NT2/D1 (cell line): ENCODE results near the gene PLS1.

Experiments used
- YY1 ChIP-seq: IDR thresholded peaks from 2 replicates; pipeline ENCODE4 v1.6.1; 2011; ENCODE audit not compliant: insufficient read length, insufficient read depth
- ZNF274 ChIP-seq: IDR thresholded peaks from 2 replicates; pipeline ENCODE4 v1.6.1; 2011; ENCODE audit warnings: mild to moderate bottlenecking, low read depth, low read length

DNA sequence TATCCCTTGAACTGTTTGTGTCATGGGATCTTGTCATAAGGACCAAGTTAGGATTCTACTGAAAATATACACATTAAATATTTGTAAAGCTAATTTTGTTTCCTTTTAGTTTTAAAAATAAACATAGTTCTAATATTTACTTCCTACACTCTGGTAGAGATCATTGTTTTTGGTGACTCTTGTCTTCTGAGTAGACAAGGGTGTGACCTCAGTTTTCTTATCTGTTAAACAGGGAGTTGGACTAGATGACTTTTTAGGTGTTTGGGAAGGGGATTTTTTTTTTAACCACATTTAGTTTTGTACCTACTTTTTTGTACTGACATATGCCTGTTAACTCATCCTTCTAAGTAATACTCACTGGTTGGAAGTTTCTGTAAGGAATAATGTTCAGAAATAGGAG is 30.8 kb downstream of the PLS1 start:
- no peak for TF ChIP-seq YY1
- no peak for TF ChIP-seq ZNF274
